HuH-7.5 (cell line): Measurements from ENCODE around the gene TNN.

Experiments used
- DNase-seq: peaks from one replicate; pipeline ENCODE4 v3.0.0; 2011; ENCODE audit warnings: low spot score

Gene TNN

DNA sequence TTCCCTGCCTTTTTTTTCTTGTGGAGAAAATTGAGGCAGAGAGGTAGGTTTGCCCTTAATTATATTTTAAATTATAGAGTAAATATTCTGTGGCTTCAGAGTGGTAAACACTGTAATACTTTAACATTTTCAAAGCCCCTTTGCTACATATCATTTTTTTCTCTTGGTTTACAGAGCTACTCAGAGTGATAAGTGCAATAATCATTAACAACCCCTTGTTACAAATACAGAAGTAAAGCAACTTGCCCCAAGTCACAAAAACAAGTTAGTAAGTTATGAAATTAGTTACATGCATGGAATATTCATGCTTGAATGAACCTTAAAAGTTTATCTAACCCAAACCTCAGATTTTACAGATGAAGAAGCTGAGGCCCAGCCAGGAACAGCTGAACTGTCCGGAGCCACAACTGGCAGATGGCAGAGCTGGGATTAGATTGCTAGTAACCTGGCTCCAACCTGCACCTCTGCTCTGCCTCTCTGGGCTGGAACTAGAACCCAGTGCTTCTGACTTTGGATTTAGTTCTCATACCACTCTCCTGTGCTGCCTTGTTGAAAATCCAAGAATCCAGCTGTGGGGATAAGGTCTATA, 48.7 kb downstream of the TNN start:
- no peak for DNase-seq

GRCh38 chr1:175116903-175117302, 49.3 kb downstream of the TNN start:
- DNase-seq, result no peak

GRCh38 chr1:175118375-175119367, 51.0 kb downstream of the TNN start:
- no peak for DNase-seq

DNA sequence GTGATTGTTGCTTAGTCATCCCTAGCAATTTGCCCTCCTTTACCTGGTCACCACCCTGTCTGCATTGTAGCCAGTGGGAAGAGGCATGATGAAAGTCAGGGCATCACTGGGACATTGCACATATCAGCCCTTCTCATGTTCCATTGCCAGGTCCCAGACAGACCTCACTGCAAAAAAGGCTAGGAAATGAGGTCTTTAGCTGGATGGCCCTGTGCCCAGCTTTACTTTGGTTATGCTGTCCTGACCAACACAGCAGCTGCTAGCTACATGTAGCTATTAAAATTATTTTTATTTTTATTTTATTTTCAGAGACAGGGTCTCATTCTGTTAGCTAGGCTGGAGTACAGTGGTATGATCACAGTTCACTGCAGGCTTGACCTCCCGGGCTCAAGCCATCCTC, 52.9 kb downstream of the TNN start:
- DNase-seq, result no peak

- DNase-seq, result no peak
Observed at GRCh38 chr1:175124861-175125260, 57.2 kb downstream of the TNN start.

GRCh38 chr1:175126347-175126746, 58.7 kb downstream of the TNN start:
- no peak for DNase-seq

DNA sequence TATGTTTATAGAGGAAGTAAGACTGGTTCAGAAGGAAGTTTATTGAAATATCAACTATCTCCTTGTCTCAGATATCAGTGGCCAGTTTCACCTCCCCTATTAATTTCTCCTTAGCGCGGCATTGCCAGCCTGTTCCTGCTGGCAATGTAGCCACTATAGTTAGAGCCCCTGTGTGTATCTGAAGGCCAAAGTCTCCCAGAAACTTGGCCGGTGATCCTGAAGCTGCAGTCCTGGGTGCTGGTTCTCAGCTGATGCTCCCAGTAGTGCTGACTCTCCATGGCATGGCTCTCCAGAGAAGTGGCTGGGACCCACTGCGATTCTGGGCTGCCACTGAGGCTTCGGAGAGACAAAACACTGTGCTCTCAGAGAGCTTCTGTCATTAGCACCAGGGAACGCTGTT, 59.9 kb downstream of the TNN start:
- DNase-seq, result no peak

GRCh38 chr1:175128523-175128922, 60.9 kb downstream of the TNN start:
- no peak for DNase-seq

- DNase-seq, result no peak
Observed at GRCh38 chr1:175129182-175129581, 61.5 kb downstream of the TNN start.

- no peak for DNase-seq
Observed at GRCh38 chr1:175129644-175129996, 62.0 kb downstream of the TNN start.

DNA sequence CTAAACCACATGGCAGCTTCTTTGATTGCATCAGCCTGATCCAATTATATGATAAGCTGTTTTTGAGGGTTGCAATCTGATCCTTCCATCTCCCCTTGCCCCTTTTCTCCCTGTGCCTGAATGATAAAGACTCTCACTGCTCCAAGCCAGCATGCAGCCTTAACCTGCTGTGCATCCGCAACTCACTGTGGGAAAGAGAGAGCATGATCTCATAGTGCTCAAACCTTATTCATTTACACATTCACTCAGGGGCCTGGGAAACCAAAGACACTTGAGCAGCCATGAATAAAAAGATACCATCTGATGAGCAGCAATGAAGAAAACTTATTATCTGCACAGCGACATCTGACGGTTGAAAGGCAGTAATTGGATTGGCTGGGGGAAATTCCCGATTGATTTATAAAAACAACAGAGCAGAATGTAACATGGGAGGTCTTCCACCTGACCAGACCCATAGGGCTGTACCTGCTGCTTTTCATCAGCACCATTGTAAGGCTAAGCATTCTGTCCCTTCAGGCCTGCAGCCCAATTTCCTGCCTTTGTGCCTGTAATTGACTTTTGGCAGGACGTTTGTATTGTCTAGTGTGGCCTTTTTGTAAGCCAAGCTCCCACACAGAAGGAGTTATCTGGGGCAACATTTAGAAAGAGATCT, 62.5 kb downstream of the TNN start:
- DNase-seq, result no peak

DNA sequence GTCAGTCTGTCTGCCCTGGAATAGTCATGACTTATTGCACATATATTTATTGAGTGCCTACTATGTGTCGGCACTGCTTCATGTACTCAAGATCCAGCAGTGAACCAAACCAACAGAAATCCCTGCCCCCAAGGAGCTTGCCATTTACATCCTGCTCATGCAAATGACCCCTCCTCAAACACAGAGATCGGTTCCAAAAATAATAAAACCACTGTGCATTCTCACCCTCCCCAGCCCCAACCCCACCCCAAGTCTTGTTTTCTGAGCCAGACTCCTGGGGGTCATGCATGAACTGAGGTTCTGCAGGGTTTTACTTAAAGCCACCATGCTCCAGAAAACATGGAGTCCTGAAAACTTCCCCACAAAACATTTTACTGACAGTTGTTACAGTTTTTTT, 63.0 kb downstream of the TNN start:
- no peak for DNase-seq

DNA sequence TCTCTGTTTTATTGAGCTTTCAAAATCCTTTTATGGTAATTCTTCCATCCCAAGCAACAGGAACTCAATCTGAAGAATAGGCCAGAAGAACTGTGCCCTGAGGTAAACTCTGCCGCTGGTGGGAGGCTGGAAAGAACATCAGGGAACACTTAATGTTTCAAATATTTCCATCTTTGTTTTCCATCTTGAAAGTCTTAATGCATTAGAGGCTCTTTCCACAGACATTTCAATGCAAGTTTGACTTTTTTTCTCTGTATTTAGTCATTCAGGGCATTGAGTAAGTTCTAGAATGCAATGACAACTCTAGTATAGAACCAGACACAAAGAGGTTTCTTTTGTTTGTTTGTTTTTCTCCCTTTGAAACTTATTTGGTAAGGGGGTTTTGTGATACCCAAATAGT, 63.5 kb downstream of the TNN start:
- DNase-seq, result no peak

DNA sequence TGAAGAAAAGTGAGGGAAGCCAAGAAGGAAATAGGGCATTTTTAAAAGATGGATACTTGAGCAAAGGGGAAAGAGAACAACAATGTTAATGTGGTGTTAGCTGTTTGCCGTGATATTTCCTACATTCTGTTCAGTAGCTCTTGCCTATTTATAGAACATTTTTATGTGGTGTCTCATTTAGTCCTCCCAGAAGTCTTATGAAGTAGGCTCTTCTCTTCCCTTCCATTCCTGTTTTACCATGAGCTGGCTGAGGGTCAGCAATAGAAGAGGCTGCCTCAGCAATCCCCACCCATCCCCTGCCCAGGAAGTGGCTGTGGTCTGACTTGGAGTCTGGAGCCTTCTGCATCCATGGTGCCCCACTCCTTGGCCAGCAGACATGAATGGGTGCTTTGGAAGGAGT, 64.8 kb downstream of the TNN start:
- DNase-seq, result no peak

- DNase-seq, result no peak
Observed at GRCh38 chr1:175133673-175134435, 66.2 kb downstream of the TNN start.

GRCh38 chr1:175134500-175134899, 66.9 kb downstream of the TNN start:
- no peak for DNase-seq

DNA sequence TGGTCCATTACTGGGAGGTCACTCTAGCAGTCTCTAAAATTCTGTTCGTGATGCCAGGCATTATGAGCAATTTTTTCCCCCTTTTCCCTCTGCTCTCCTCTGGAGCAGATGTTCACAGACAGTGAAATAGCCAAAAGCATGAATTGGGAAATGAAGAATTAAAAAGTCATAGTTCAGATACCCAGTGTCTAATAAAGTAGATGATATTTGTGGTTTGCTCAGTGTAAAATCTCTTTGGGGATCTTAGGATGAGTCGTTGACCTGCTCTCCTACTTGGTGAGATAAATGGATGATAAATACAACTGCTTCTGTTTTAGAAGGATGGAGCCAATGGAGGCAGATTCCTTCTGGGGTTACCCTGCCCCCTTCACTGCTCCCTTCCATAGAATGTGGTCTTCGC, 68.6 kb downstream of the TNN start:
- no peak for DNase-seq

DNA sequence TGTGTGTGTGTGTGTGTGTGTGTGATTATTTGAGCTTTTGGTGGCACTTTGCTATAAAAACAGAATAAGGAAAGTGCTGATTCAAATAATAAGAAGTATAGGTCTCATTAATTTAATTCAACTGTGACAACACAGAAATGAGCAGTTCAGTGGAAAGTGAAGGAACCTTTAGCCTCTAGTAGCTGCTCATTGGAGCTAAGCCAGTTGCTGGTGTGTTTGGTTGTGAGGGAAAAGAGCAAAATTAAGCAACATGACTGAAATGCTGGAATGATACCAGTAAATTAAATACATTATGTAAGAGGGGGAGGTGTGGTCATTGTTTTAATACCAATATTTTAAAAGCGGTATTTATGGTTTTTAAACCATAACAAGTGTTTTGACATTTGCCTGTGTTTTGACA, 69.7 kb downstream of the TNN start:
- DNase-seq, result no peak

DNA sequence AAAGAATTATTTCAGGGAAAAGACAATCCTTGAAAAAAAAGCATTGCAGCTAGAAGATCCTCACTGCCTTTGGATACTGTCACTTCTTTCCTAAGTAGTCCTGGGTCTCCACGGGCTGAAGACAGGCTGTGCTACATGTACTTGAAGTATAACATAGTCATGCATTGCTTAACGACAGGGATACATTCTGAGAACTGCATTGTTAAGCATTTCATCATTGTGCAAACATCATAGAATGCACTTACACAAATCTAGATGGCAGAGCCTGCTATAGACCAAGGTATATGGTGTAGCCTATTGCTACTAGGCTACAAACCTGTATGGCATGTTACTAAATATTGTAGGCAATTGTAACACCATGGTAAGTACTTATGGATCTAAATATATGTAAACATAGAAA, 70.9 kb downstream of the TNN start:
- DNase-seq, result no peak

- DNase-seq, result no peak
Observed at GRCh38 chr1:175145899-175146528, 78.4 kb downstream of the TNN start.

- peak; percentile 49 for DNase-seq
Observed at GRCh38 chr1:175146529-175147213, 79.0 kb downstream of the TNN start.
